Spinal cord (tissue), 10 donors: ENCODE measurements around the gene FBXO8. TPM values are rescaled to one million over a fixed set of nuclear protein-coding genes. Genes with fewer than 3 reads are reported as not detected.
"Not testable (repeated sequence)": the region's sequence is repeated elsewhere in the genome, so short reads cannot be mapped to it uniquely, and the experiment has no call there.

Experiments used
- DNase-seq, 6 donors: peaks; one replicate each; pipeline versions ENCODE4 v3.0.0 to v3.0.0-alpha.2; 2013 to 2015; ENCODE audit warnings: low spot score in 6 of 6, low read depth in 4 of 6
- H3K27ac ChIP-seq: one replicate; pipeline ENCODE4 v1.5.1; 2013; ENCODE audit warnings: low read depth, low read length, control low read depth
- H3K27me3 ChIP-seq: one replicate; pipeline ENCODE4 v1.6.1; 2013; ENCODE audit warnings: low read length; ENCODE audit not compliant: control insufficient read depth, insufficient read depth
- H3K36me3 ChIP-seq: one replicate; pipeline ENCODE4 v1.6.1; 2013; ENCODE audit warnings: low read length; ENCODE audit not compliant: control insufficient read depth, insufficient read depth
- H3K4me1 ChIP-seq: one replicate; pipeline ENCODE4 v1.6.1; 2013; ENCODE audit warnings: low read length; ENCODE audit not compliant: control insufficient read depth, insufficient read depth
- H3K4me3 ChIP-seq: one replicate; pipeline ENCODE4 v1.5.1; 2013; ENCODE audit warnings: low read depth, low read length, control low read depth
- H3K9me3 ChIP-seq: one replicate; pipeline ENCODE4 v1.6.1; 2013; ENCODE audit warnings: low read length; ENCODE audit not compliant: control insufficient read depth, insufficient read depth
- WGBS: methylation state at CpG from one replicate; pipeline ENCODE4 v1.1.5; 2013; ENCODE audit warnings: missing lambda C conversion rate; ENCODE audit not compliant: insufficient coverage; 5-methylcytosine and 5-hydroxymethylcytosine counted together
- polyA plus RNA-seq, 2 donors: library from polyadenylated mRNA; unstranded; fragments of 120-200 nt; gene quantifications; one replicate each; pipeline ENCODE4 v1.2.1, GENCODE V29; 2013; ENCODE audit not compliant: insufficient read length in 2 of 2
- total RNA-seq, 2 donors: library from RNA; depleted of rRNA in 1 of 2; stranded (reverse); fragments of 120-200 nt in 1 of 2; fragments of >200 nt in 1 of 2; gene quantifications; one replicate each; pipeline versions ENCODE4 v1.2.3 to v1.2.4, GENCODE V29; 2013 to 2014
- donor health status: healthy.

Gene FBXO8
- total and polyA plus RNA-seq, 4 donors, result 21.9 to 51.0 (median 34.1) TPM

GRCh38 chr4:174316546-174316945 lies 33.1 kb upstream of the FBXO8 start:
- Histone ChIP-seq H3K9me3 (no peaks in the 10 kb centered on the region), H3K27ac (no peak overlapping the region), H3K4me3 (no peak overlapping the region), H3K4me1 (no peaks in the 10 kb centered on the region), H3K36me3 (no peaks in the 10 kb centered on the region), H3K27me3 (no peaks in the 10 kb centered on the region)
- WGBS, result no CpG with 5 or more reads among the region's 1 CpG
- DNase-seq, result no peak

- no peak for DNase-seq
- Histone ChIP-seq H3K36me3 (no peaks in the 10 kb centered on the region), H3K27me3 (no peaks in the 10 kb centered on the region), H3K4me1 (no peaks in the 10 kb centered on the region), H3K9me3 (no peaks in the 10 kb centered on the region), H3K4me3 (no peak overlapping the region), H3K27ac (no peak overlapping the region)
- 96% methylated on average over 3 of the region's 3 CpGs for WGBS
Measured at GRCh38 chr4:174314770-174315169, 31.3 kb upstream of the FBXO8 start.

GRCh38 chr4:174314274-174314673 lies 30.8 kb upstream of the FBXO8 start:
- Histone ChIP-seq H3K9me3 (no peaks in the 10 kb centered on the region), H3K27ac (no peak overlapping the region), H3K4me1 (no peaks in the 10 kb centered on the region), H3K4me3 (no peak overlapping the region), H3K36me3 (no peaks in the 10 kb centered on the region), H3K27me3 (no peaks in the 10 kb centered on the region)
- 67% methylated on average over 1 of the region's 3 CpGs for WGBS
- DNase-seq, result no peak

- Histone ChIP-seq H3K27ac (no peak overlapping the region), H3K36me3 (no peaks in the 10 kb centered on the region), H3K9me3 (no peaks in the 10 kb centered on the region), H3K27me3 (no peaks in the 10 kb centered on the region), H3K4me3 (no peak overlapping the region), H3K4me1 (no peaks in the 10 kb centered on the region)
- WGBS, result 100% methylated on average over 2 of the region's 3 CpGs
- DNase-seq, result no peak
Measured at GRCh38 chr4:174312993-174313392, 29.5 kb upstream of the FBXO8 start.

- H3K4me1 ChIP-seq, result no peaks in the 10 kb centered on the region
- WGBS, result no CpG with 5 or more reads among the region's 4 CpGs
- H3K27ac ChIP-seq, result no peak overlapping the region
- H3K4me3 ChIP-seq, result no peak overlapping the region
- no peaks in the 10 kb centered on the region for H3K9me3 ChIP-seq
- no peaks in the 10 kb centered on the region for H3K36me3 ChIP-seq
- no peak for DNase-seq
- no peaks in the 10 kb centered on the region for H3K27me3 ChIP-seq
Measured at GRCh38 chr4:174307694-174308093, 24.2 kb upstream of the FBXO8 start.

- no peak for DNase-seq
- Histone ChIP-seq H3K27me3 (no peaks in the 10 kb centered on the region), H3K27ac (no peak overlapping the region), H3K4me3 (no peak overlapping the region), H3K9me3 (no peaks in the 10 kb centered on the region), H3K36me3 (no peaks in the 10 kb centered on the region), H3K4me1 (no peaks in the 10 kb centered on the region)
- WGBS, result 78% methylated on average over 3 of the region's 3 CpGs
Measured at GRCh38 chr4:174305961-174306360, 22.5 kb upstream of the FBXO8 start.

GRCh38 chr4:174304664-174305063 lies 21.2 kb upstream of the FBXO8 start:
- H3K9me3 ChIP-seq, result no peaks in the 10 kb centered on the region
- no peak overlapping the region for H3K4me3 ChIP-seq
- WGBS, result no CpG with 5 or more reads among the region's 1 CpG
- no peaks in the 10 kb centered on the region for H3K4me1 ChIP-seq
- no peaks in the 10 kb centered on the region for H3K36me3 ChIP-seq
- no peak for DNase-seq
- no peak overlapping the region for H3K27ac ChIP-seq
- H3K27me3 ChIP-seq, result no peaks in the 10 kb centered on the region

- WGBS, result no CpG with 5 or more reads among the region's 1 CpG
- Histone ChIP-seq H3K36me3 (no peaks in the 10 kb centered on the region), H3K4me1 (no peaks in the 10 kb centered on the region), H3K27ac (no peak overlapping the region), H3K4me3 (no peak overlapping the region), H3K27me3 (no peaks in the 10 kb centered on the region), H3K9me3 (no peaks in the 10 kb centered on the region)
- no peak for DNase-seq
Measured at GRCh38 chr4:174303687-174304086, 20.2 kb upstream of the FBXO8 start.

- H3K9me3 ChIP-seq, result peaks cover 15% of the 10 kb centered on the region
- not testable (repeated sequence) for H3K27me3 ChIP-seq, H3K4me3 ChIP-seq, H3K36me3 ChIP-seq, H3K4me1 ChIP-seq, H3K27ac ChIP-seq, DNase-seq
- WGBS, result 97% methylated on average over 6 of the region's 27 CpGs
Measured at GRCh38 chr4:174295142-174295541, 11.7 kb upstream of the FBXO8 start.

- H3K27ac ChIP-seq, result not testable (repeated sequence)
- WGBS, result no CpG with 5 or more reads among the region's 30 CpGs
Measured at GRCh38 chr4:174294641-174295040, 11.2 kb upstream of the FBXO8 start.

More at GRCh38 chr4:174294641-174295040, 11.2 kb upstream of the FBXO8 start:
- H3K4me3 ChIP-seq, H3K36me3 ChIP-seq, H3K4me1 ChIP-seq, H3K27me3 ChIP-seq, DNase-seq: not testable (repeated sequence)
- H3K9me3 ChIP-seq, result peaks cover 15% of the 10 kb centered on the region
